ENCODE results near the gene TACC2. TPM values are rescaled to one million over a fixed set of nuclear protein-coding genes. Genes with fewer than 3 reads are reported as not detected.
"Not testable (repeated sequence)": the region's sequence is repeated elsewhere in the genome, so short reads cannot be mapped to it uniquely, and the experiment has no call there.

The TACC2 gene
- total RNA-seq, 1 experiment from 2014 or later, result 25.0 TPM

- DNase-seq (ENCODE audit: low spot score), result no peak
Measured at GRCh38 chr10:121978511-121978910, 10.5 kb upstream of the TACC2 start.

DNA sequence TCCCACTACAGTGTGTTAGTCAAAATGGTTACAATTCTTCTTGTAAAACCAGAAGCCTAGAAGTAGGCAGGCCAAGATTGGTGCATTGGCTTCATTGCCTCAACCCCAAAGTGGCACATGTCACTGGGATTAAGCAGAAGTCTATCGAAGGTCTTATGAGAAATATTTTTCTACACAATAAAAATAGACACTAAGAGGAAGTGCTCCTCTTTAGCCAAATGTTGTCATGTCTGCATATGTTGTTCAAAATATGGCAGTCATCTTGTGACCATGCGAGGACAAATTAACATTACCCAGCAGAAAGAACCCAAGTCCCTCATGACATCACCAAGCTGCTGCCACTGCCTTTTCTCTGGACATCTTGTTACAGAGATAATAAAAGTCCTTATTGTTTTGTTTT, 7.6 kb upstream of the TACC2 start:
- DNase-seq (ENCODE audit: low spot score), result no peak

GRCh38 chr10:121983852-121984251, 5.1 kb upstream of the TACC2 start:
- DNase-seq (ENCODE audit: low spot score), result no peak

GRCh38 chr10:121984463-121984862, 4.5 kb upstream of the TACC2 start:
- no peak for DNase-seq (ENCODE audit: low spot score)

- no peak for DNase-seq (ENCODE audit: low spot score)
Measured at GRCh38 chr10:121990015-121990677, 1.2 kb downstream of the TACC2 start.

GRCh38 chr10:121991727-121992126, 2.8 kb downstream of the TACC2 start:
- DNase-seq (ENCODE audit: low spot score), result not testable (repeated sequence)

DNA sequence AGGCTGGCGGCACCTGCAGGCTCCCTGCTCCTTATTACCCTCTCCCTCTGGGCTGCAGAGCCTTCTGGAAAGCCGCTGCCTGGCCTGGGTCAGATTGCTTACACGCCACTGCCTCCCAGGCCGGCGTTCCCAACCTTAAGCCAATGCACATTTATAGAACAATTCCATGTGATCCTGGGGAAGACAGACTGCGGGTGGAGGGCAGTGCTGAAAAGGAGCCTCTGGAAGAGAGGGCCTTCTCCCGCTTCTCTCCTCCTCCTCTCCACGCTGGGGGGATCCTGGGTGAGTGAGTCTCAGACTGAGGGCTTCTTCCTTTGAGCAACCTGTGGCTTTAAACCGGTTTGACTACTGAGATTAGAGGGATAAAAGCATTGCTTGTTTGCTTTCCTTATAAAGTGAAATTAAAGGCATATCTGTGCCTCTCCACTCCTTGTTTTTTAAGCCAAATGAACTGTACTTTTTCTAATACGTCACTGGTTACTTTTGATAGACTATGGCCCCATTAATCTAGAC, 5.5 kb downstream of the TACC2 start:
- DNase-seq (ENCODE audit: low spot score), result peak; percentile 81

GRCh38 chr10:121998462-121998861, 9.5 kb downstream of the TACC2 start:
- no peak for DNase-seq (ENCODE audit: low spot score)

DNA sequence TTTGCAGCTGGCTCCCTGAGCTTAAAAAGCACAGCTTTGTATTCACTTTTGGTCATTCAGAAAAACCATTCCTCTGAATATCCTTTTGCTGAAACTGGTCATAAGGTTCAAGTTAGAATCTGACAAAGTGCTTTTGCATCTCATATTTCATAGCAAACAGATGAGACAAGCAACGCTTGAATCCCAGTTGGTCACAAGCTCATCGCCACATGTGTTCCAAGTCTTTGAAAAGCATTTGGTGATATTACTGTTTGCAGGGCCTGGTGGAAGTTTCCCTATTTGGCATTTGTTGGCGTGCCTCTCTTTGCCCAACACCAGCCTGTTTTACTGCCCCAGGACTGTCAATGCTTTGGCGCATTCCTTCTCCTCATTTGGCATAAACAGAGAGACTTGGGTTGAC, 10.3 kb downstream of the TACC2 start:
- no peak for DNase-seq (ENCODE audit: low spot score)

- DNase-seq (ENCODE audit: low spot score), result no peak
Measured at GRCh38 chr10:122001698-122002097, 12.7 kb downstream of the TACC2 start.

DNA sequence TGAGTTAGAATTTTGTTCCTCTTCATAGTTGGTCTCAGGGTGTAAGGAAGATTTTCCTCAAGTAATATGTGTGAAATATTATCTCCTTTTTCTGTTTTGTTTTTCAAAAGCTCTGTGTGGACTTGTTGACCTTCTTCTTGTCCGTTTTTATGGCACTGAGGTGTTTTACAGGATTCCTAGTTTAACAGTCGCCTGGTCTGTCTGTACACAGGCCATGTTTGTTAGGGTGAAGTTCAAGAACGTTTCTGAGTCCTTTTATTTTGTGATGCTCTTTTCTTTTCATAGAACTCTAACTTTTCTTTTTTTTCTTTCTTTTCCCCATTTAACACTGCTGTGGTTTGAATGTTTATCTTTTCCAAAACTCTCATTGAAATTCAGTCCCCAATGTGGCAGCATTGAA, 18.5 kb downstream of the TACC2 start:
- no peak for DNase-seq (ENCODE audit: low spot score)

DNA sequence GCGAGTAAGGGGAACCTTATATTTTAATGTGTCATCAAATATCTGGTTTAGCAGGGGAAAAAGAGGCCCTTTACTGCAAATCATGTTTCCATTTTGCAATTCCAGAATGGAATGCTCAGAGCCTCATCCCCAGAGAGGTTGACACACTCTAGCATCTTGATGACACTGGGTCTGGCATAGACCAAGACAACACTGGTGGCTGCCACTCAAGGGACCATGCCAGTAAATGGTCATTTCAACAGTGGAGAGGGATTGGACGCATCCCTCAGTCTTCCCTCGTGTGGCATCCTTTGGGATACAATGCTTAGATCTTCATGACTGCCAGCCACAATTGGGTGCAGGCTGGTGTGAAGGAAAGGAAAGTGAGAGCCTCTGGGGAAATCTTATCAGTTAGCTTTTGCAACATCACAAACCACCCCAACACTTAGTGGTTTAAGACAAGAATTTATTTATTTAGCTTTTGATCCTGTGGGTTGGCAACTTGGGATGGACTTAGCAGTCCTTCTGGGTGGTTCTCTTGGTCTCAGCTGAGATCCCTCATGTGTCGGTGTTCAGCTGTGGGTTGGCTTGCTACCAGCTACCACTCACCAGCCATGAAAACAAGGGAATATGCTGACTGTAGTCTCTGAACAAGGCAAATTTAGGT, 21.6 kb downstream of the TACC2 start:
- no peak for DNase-seq (ENCODE audit: low spot score)

GRCh38 chr10:122012731-122013130, 23.8 kb downstream of the TACC2 start:
- no peak for DNase-seq (ENCODE audit: low spot score)

DNA sequence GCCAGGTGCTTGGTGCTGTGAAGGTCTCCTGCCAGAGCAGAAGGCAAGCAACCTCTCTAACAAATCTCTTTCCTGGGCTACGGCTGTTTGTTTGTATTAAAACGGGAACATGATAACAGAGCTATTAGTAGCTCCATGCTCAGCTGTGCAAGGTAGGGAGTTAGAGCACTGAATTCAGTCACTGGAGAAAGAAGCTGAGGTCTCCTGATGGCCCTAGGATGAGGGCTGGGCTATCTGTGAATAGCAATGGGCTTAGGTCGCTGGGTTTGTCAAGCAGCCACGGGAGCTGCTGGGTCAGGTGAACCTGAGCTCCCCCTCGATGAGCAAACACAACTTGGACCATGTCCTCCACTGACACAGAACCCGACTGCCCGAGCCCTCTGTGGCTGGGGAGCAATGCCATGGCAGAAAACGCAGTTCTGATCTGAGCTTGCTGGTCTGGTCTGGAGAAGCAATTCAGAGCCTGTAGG, 24.4 kb downstream of the TACC2 start:
- no peak for DNase-seq (ENCODE audit: low spot score)

- peak; percentile 47 for DNase-seq (ENCODE audit: low spot score)
Measured at GRCh38 chr10:122014652-122015248, 25.8 kb downstream of the TACC2 start.

DNA sequence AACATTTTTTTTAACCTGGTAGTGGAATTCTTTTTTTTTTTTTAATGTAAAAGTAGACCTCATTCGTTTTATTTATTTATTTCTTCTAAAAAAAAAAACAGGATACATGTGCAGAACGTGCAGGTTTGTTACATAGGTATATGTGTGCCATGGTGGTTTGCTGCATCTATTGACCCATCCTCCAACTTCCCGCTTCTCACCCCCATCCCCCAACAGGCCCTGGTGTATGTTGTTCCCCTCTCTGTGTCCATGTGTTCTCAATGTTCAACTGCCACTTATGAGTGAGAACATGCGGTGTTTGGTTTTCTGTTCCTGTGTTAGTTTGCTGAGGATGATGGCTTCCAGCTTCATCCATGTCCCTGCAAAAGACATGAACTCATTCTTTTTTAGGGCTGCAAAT, 29.0 kb downstream of the TACC2 start:
- not testable (repeated sequence) for DNase-seq (ENCODE audit: low spot score)

- DNase-seq (ENCODE audit: low spot score), result no peak
Measured at GRCh38 chr10:122018491-122018890, 29.5 kb downstream of the TACC2 start.

DNA sequence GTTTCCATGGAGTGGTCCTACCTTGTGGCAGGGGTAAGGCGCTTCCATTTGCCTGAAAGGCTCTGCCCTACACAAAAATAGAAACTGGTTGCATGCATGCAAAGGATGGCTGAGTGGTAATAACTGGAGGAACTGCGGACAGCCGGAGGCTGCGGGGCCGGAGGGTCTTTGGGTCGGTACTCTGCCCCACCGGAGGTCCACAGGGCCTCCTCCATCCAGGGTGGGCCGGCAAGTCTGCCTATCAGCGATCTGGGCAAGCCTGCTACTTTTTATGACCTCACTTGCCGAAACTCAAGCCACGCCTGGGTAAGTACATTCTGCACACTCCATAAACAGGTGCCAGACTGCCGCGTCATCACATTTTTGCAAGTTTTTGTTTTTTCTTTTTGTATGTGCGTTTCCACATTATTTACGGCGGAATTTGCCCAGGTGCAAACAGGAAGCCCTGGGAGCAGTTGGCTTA, 30.0 kb downstream of the TACC2 start:
- no peak for DNase-seq (ENCODE audit: low spot score)

- DNase-seq (ENCODE audit: low spot score), result peak; percentile 67
Measured at GRCh38 chr10:122019414-122019975, 30.5 kb downstream of the TACC2 start.

GRCh38 chr10:122020226-122020625, 31.3 kb downstream of the TACC2 start:
- no peak for DNase-seq (ENCODE audit: low spot score)

DNA sequence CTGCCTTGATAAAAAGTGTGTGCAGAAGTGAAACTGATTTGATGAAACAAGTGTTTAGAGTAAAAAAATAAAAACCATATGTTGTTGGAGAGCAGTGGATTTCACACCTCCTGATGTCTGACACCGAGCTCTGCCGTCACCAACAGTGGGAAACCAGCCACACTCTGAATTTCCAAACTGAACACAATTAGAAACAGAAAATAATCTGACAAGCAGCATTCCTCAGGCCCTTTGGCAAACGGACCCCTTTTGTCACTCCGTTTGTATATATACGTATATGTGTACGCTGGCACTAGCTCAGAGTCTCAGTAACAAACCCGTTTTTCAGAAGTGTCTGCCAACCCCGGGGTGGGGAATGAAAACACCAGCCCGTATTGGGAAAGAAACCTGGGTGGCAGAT, 32.4 kb downstream of the TACC2 start:
- DNase-seq (ENCODE audit: low spot score), result no peak

- no peak for DNase-seq (ENCODE audit: low spot score)
Measured at GRCh38 chr10:122021828-122022227, 32.9 kb downstream of the TACC2 start.

Measured in HT-29 (cell line).